H9 (cell line): ENCODE measurements around the gene ALX3. TPM values are rescaled to one million over a fixed set of nuclear protein-coding genes. Genes with fewer than 3 reads are reported as not detected.

Source experiments
- DNase-seq: peaks from one replicate; pipeline ENCODE4 v3.0.0-alpha.2; 2017
- H2AFZ ChIP-seq: one replicate; pipeline ENCODE4 v1.6.1; 2013; ENCODE audit warnings: mild to moderate bottlenecking, low read length, control low read depth, moderate library complexity
- H2AK5ac ChIP-seq: 2 replicates; pipeline ENCODE4 v1.6.1; 2013; ENCODE audit warnings: low read length, control low read depth, mixed read lengths; ENCODE audit not compliant: insufficient read length
- H2BK120ac ChIP-seq: one replicate; pipeline ENCODE4 v1.6.1; 2013; ENCODE audit warnings: low read depth, mild to moderate bottlenecking, low read length, control low read depth, inconsistent platforms; ENCODE audit not compliant: poor library complexity, severe bottlenecking
- H2BK12ac ChIP-seq: 2 replicates; pipeline ENCODE4 v1.6.1; 2013; ENCODE audit warnings: low read length, control low read depth, mixed read lengths, low read depth; ENCODE audit not compliant: insufficient read length
- H2BK15ac ChIP-seq: 2 replicates; pipeline ENCODE4 v1.6.1; 2013; ENCODE audit warnings: low read depth, low read length, control low read depth
- H2BK20ac ChIP-seq: one replicate; pipeline ENCODE4 v1.6.1; 2013; ENCODE audit warnings: low read depth, mild to moderate bottlenecking, low read length, control low read depth, inconsistent platforms; ENCODE audit not compliant: poor library complexity, severe bottlenecking
- H2BK5ac ChIP-seq: 2 replicates; pipeline ENCODE4 v1.6.1; 2013; ENCODE audit warnings: low read length, control low read depth, mixed read lengths; ENCODE audit not compliant: insufficient read length
- H3K14ac ChIP-seq: 2 replicates; pipeline ENCODE4 v1.6.1; 2013; ENCODE audit warnings: low read length, control low read depth; ENCODE audit not compliant: insufficient read depth
- H3K18ac ChIP-seq: 2 replicates; pipeline ENCODE4 v1.6.1; 2013; ENCODE audit warnings: low read depth, mild to moderate bottlenecking, mixed read lengths, low read length, control low read depth; ENCODE audit not compliant: insufficient read length
- H3K23ac ChIP-seq: 2 replicates; pipeline ENCODE4 v1.6.1; 2013; ENCODE audit warnings: low read length, control low read depth, mixed read lengths, low read depth; ENCODE audit not compliant: insufficient read length
- H3K23me2 ChIP-seq: 2 replicates; pipeline ENCODE4 v1.6.1; 2013; ENCODE audit warnings: low read depth, mild to moderate bottlenecking, mixed read lengths, low read length, control low read depth; ENCODE audit not compliant: insufficient read length, poor library complexity, severe bottlenecking
- H3K27ac ChIP-seq: 2 replicates; pipeline ENCODE4 v1.5.1; 2013; ENCODE audit warnings: low read length, control low read depth, mixed read lengths, low read depth; ENCODE audit not compliant: insufficient read length
- H3K27me3 ChIP-seq: 2 replicates; pipeline ENCODE4 v1.6.1; 2013; ENCODE audit warnings: low read length, control low read depth, inconsistent platforms; ENCODE audit not compliant: insufficient read depth
- H3K4ac ChIP-seq: 2 replicates; pipeline ENCODE4 v1.6.1; 2013; ENCODE audit warnings: low read depth, mild to moderate bottlenecking, control low read depth, inconsistent platforms, low read length, moderate library complexity
- H3K4me1 ChIP-seq: 2 replicates; pipeline ENCODE4 v1.6.1; 2013; ENCODE audit warnings: low read length, control low read depth, inconsistent platforms; ENCODE audit not compliant: insufficient read depth
- H3K4me2 ChIP-seq: 2 replicates; pipeline ENCODE4 v1.6.1; 2013; ENCODE audit warnings: low read length, control low read depth, mixed read lengths; ENCODE audit not compliant: insufficient read length, insufficient read depth
- H3K56ac ChIP-seq: 2 replicates; pipeline ENCODE4 v1.6.1; 2013; ENCODE audit warnings: low read depth, mild to moderate bottlenecking, mixed read lengths, low read length, control low read depth; ENCODE audit not compliant: insufficient read length
- H3K79me1 ChIP-seq: 2 replicates; pipeline ENCODE4 v1.6.1; 2013; ENCODE audit warnings: low read depth, mild to moderate bottlenecking, moderate library complexity, low read length, control low read depth, inconsistent platforms; ENCODE audit not compliant: insufficient read depth, poor library complexity, severe bottlenecking
- H3K79me2 ChIP-seq: 2 replicates; pipeline ENCODE4 v1.6.1; 2013; ENCODE audit warnings: low read length, control low read depth, inconsistent platforms; ENCODE audit not compliant: insufficient read depth
- H3K9ac ChIP-seq: 2 replicates; pipeline ENCODE4 v1.6.1; 2013; ENCODE audit warnings: low read length, control low read depth, mixed read lengths; ENCODE audit not compliant: insufficient read length; ENCODE audit errors: extremely low read depth
- H3K9me3 ChIP-seq: one replicate; pipeline ENCODE4 v1.6.1; 2013; ENCODE audit warnings: low read depth, low read length, inconsistent platforms; ENCODE audit not compliant: control insufficient read depth
- H3T11ph ChIP-seq: one replicate; pipeline ENCODE4 v1.6.1; 2013; ENCODE audit warnings: mild to moderate bottlenecking, low read length, control low read depth, inconsistent platforms
- H4K20me1 ChIP-seq: one replicate; pipeline ENCODE4 v1.6.1; 2013; ENCODE audit not compliant: control insufficient read depth, insufficient read length, insufficient read depth
- H4K5ac ChIP-seq: 2 replicates; pipeline ENCODE4 v1.6.1; 2013; ENCODE audit warnings: low read depth, mild to moderate bottlenecking, mixed read lengths, low read length, control low read depth; ENCODE audit not compliant: insufficient read length
- H4K8ac ChIP-seq: replicated peaks from 2 replicates; pipeline ENCODE4 v1.6.1; 2013; ENCODE audit warnings: low read length, control low read depth, mixed read lengths, low read depth; ENCODE audit not compliant: insufficient read length
- H4K91ac ChIP-seq: 2 replicates; pipeline ENCODE4 v1.6.1; 2013; ENCODE audit warnings: low read depth, mild to moderate bottlenecking, moderate library complexity, mixed read lengths, low read length, control low read depth; ENCODE audit not compliant: insufficient read length
- H3K27ac Mint-ChIP-seq, 3 experiments: 2 replicates in 2 of 3; 3 replicates in 1 of 3; pipeline ENCODE4 v1.8.0; 2020 to 2021; ENCODE audit warnings: mixed read lengths in 3 of 3, mild to moderate bottlenecking in 1 of 3, moderate library complexity in 1 of 3
- H3K27me3 Mint-ChIP-seq: 2 replicates; pipeline ENCODE4 v1.8.0; 2021; ENCODE audit warnings: low read depth, mild to moderate bottlenecking, moderate library complexity, mixed read lengths
- H3K36me3 Mint-ChIP-seq, 3 experiments: 2 replicates in 2 of 3; 3 replicates in 1 of 3; pipeline ENCODE4 v1.8.0; 2020 to 2021; ENCODE audit warnings: low read depth in 3 of 3, mixed read lengths in 3 of 3; ENCODE audit not compliant: insufficient read depth in 1 of 3
- H3K4me1 Mint-ChIP-seq, 2 experiments: 2 replicates each; pipeline ENCODE4 v1.8.0; 2020; ENCODE audit warnings: mixed read lengths in 2 of 2
- H3K4me3 Mint-ChIP-seq, 2 experiments: 2 replicates in 1 of 2; 3 replicates in 1 of 2; pipeline ENCODE4 v1.8.0; 2020 to 2021; ENCODE audit warnings: mild to moderate bottlenecking in 2 of 2, mixed read lengths in 2 of 2, moderate library complexity in 1 of 2
- H3K9me3 Mint-ChIP-seq, 2 experiments: 2 replicates in 1 of 2; 3 replicates in 1 of 2; pipeline ENCODE4 v1.8.0; 2020; ENCODE audit warnings: mild to moderate bottlenecking in 2 of 2, mixed read lengths in 2 of 2, moderate library complexity in 1 of 2
- CTCF ChIP-seq: fragments of 200-600 bp; sonication (generic); conservative IDR thresholded peaks from 3 replicates; pipeline ENCODE4 v1.8.0; 2021; ENCODE audit warnings: antibody characterized with exemption, mild to moderate bottlenecking
- WGBS: extraction: QIAGEN DNeasy Blood & Tissue Kit; methylation state at CpG from one replicate; pipeline ENCODE4 v1.1.7; 2013; ENCODE audit warnings: missing lambda C conversion rate, low lambda C conversion rate, mixed read lengths; ENCODE audit not compliant: insufficient read length; ENCODE audit errors: extremely low coverage; 5-methylcytosine and 5-hydroxymethylcytosine counted together
- total RNA-seq: library from RNA; stranded (reverse); gene quantifications from 2 replicates; pipeline ENCODE4 v1.2.1, GENCODE V29; 2021

ALX3 gene
- total RNA-seq, 1 experiment from 2014 or later: not detected

DNA sequence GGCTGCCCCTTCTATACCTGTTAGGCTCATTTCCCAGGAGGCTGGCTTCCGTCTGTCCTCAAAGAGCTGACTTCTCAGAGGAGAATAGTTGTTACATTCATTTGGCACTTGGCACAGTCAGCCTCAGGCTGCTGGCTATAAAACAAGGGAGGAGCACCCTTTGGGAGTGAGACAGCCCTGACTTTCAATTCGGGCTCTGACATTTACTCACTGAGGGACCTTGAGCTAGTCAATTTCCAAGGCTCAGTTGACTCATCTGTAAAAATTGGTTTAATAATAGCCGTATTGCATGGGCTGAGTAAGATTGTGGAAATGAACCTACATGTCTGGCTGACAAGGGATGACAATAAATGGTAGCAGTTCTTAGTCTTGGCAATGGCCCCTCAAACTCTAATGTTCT, 13.7 kb downstream of the ALX3 start:
- no peaks in the 10 kb centered on the region for H3K27me3 Mint-ChIP-seq
- no peaks in the 10 kb centered on the region for H3K4me1 Mint-ChIP-seq
- H2BK15ac ChIP-seq: no peak overlapping the region
- no peak overlapping the region for H3K23ac ChIP-seq
- WGBS: no CpG with 5 or more reads among the region's 3 CpGs
- H2BK20ac ChIP-seq: no peak overlapping the region
- H3K27ac Mint-ChIP-seq: no peak overlapping the region
- H3K27me3 ChIP-seq: no peaks in the 10 kb centered on the region
- H3K9me3 Mint-ChIP-seq: no peaks in the 10 kb centered on the region
- no peak overlapping the region for H4K8ac ChIP-seq
- H3K79me2 ChIP-seq: no peaks in the 10 kb centered on the region
- peaks cover 44 to 83% (median 77%) of the 10 kb centered on the region in 3 experiments for H3K36me3 Mint-ChIP-seq
- H3K4me3 Mint-ChIP-seq: no peak overlapping the region
- no peak overlapping the region for H3T11ph ChIP-seq
- no peaks in the 10 kb centered on the region for H3K79me1 ChIP-seq
- no peaks in the 10 kb centered on the region for H4K20me1 ChIP-seq
- H3K14ac ChIP-seq: no peak overlapping the region
- no peak overlapping the region for H4K91ac ChIP-seq
- no peak overlapping the region for H3K27ac ChIP-seq
- H2AFZ ChIP-seq: no peak overlapping the region
- H3K4me1 ChIP-seq: no peaks in the 10 kb centered on the region
- H3K4me2 ChIP-seq: no peak overlapping the region
- no peak overlapping the region for H2BK12ac ChIP-seq
- no peak overlapping the region for H2BK120ac ChIP-seq
- no peak overlapping the region for H2AK5ac ChIP-seq
- H3K4ac ChIP-seq: no peak overlapping the region
- no peak for TF ChIP-seq CTCF
- no peak overlapping the region for H4K5ac ChIP-seq
- H3K9ac ChIP-seq: no peak overlapping the region
- H3K9me3 ChIP-seq: no peaks in the 10 kb centered on the region
- no peak overlapping the region for H2BK5ac ChIP-seq
- H3K56ac ChIP-seq: no peak overlapping the region
- DNase-seq: no peak
- no peaks in the 10 kb centered on the region for H3K23me2 ChIP-seq
- H3K18ac ChIP-seq: no peak overlapping the region
